NCI-H146 treated with DMSO at 0.1 percent for 48 hours (cell line): Measurements from ENCODE around the gene SNED1.

Source experiments
- DNase-seq: peaks from one replicate; lab custom pipeline; 2025; ENCODE audit not compliant: unreplicated experiment; lab: John Stamatoyannopoulos, UW

SNED1 gene

GRCh38 chr2:241142063-241142462 is 143.6 kb downstream of the SNED1 start:
- DNase-seq: no peak

GRCh38 chr2:241142593-241142992 is 144.2 kb downstream of the SNED1 start:
- no peak for DNase-seq
